Measurements from ENCODE around the gene FMNL2.
"Not testable (repeated sequence)": the region's sequence is repeated elsewhere in the genome, so short reads cannot be mapped to it uniquely, and the experiment has no call there.

The FMNL2 gene

DNA sequence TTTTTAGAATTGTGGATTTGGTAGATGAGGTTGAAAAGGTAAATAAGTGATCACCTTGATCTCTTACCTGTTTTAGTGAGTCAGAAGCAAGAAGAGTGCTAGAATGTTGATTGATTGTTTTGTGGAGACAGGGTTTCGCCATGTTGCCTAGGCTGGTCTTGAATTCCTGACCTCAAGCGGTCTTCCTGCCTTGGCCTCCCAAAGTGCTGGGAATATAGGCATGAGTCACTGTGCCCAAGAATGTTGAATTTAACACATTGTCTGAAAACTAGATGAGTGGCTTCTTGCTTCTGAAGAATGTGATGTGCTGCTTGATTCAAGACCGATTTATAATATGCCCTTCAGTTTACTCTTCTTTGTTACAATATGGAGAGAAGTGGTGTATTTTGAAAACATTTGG, 121.3 kb downstream of the FMNL2 start:
- no peak overlapping the region for H3K4me3 ChIP-seq
- H3K27ac ChIP-seq, result no peak overlapping the region

DNA sequence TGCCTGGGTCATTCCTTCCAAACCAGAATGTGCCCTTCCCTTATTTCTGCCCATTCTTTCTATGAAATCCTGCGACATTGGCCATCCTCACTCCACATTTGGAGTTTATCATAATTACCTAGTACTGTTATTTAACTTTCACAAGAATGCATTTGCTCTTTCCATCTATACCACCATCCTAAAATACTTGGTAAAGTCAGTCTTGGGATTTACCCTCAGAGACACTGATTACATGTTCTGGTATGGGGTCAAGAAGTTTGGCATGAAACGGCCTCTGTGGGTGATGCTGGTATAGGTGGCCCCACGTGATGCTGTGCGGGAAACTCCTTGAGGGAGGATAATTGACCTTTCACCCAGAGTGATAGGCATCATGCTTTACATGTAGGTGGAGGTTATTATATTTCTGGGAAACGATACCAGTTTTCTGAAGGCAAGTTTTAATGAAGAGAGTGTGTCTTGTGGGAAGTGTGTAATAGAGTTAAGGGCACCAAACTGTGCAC, 123.5 kb downstream of the FMNL2 start:
- Histone ChIP-seq H3K27ac (no peak overlapping the region), H3K4me3 (no peak overlapping the region)

DNA sequence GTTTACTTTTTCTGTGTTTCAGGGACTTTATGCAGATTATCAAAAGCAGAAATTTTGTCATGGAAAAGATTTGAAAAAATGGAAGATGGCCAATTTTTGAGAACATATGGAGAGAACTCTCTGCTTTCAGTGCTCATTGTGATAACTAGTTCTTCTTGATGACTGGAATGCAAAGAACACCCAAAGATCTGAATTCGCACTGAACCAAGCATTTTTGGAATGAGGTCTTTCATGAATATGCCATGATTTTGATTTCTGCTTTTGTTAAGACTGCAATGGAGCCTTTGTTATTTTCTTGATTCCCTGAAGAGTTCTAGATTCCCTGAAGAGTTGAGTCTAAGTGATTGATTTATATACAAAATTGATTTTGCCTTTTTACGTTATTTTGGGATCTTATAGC, 124.1 kb downstream of the FMNL2 start:
- Histone ChIP-seq H3K4me3 (no peak overlapping the region), H3K27ac (no peak overlapping the region)

DNA sequence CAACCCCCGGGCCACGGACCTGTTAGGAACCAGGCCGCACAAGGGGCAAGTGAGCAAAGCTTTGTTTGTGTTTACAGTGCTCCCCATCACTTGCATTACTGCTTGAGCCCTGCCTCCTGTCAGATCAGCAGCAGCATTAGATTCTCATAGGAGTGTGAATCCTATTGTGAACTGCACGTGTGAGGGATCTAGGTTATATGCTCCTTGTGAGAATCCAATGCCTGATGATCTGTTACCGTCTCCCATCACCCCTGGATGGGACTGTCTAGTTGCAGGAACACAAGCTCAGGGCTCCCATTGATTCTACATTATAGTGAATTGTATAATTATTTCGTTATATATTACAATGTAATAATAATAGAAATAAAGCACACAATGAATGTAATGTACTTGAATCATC, 125.6 kb downstream of the FMNL2 start:
- Histone ChIP-seq H3K27ac (no peak overlapping the region), H3K4me3 (no peak overlapping the region)

DNA sequence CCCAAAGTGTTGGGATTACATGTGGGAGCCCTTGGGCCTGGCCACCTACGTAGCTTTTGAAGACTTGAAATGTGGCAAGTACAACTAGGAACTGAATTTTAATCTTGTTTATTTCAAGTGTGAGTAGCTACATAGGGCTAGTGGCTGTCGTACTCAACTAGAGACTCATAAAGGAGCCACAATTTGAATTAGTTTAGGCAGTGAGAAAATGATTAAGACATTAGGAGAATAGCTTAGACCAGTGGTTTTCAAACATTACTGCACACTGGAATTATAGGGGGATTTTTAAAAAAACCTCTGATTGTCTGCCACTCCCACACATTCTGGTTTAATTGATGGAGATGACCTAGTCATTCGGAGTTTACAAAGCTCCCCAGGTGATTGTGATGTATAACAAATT, 127.1 kb downstream of the FMNL2 start:
- Histone ChIP-seq H3K27ac (peak overlapping the region in 1 of 21 experiments; percentile 28), H3K4me3 (no peak overlapping the region)

DNA sequence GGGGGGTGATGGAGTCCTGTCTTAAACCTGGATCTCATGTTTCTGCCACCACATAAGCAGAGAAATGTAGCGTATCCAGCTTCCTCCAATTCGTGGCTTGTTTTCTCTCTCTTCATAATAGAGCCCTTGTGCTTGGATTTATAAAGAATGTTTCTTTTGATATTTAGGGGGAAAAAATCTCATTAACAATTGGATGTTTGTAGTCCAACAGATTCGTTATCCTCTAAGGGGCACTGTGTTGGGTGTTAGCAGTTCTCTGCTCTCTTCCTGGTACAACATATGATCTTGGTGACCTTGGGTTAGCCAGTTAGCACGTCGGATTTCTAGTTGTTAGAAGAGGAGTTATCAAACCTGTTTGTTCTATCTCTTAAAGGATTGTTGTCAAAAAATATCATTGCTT, 127.8 kb downstream of the FMNL2 start:
- no peak overlapping the region for H3K4me3 ChIP-seq
- no peak overlapping the region for H3K27ac ChIP-seq

DNA sequence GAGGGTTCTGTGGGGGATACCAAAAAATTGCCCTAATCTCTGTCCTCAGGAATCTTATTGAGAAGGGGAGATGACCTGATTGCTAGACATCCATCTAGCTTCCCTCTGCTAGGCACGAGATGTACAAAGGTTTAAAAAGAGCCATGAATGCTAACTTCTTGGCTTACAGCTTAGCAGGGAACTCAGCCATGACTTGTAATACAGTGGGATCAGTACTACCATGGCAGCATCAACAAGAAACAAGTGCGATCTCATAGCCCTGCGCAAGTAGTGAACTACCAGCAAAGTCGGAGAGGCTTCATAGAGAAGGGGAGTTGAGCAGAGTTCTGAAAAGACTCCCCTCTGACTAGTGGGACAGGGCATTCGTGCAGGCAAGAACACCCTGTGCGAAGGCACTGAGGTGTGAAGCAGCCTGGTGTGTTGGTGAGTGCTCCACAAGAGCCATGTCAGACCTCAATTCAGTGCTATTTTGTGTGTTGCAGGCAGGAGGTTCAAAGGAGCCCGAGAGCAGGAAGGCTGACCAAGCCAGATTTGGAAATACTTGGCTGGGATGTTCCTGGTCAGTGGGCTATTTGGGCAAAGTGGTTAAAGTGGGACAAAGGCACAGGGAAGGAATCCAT, 130.0 kb downstream of the FMNL2 start:
- H3K4me3 ChIP-seq, result no peak overlapping the region

DNA sequence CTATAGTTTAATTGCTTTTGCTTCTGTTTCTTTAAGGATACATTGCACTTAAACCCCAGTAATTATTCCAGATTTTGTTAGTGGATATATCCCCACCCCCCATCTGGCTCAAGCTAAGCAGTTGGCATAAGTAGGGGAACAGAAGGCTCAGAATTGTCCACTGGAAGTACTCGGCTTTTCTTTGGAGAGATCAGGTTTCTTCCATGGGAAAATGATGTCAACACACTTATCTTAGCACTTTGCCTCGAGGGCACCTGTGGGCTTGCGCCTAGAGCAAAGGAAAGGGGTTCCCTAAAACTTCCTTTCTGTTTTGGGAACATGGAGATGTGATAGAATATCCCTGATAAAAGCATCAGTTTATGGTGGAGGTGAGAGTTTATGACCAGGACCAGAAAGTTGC, 130.6 kb downstream of the FMNL2 start:
- Histone ChIP-seq H3K4me3 (no peak overlapping the region), H3K27ac (peak overlapping the region in 1 of 21 experiments; percentile 58)

More for the DNA sequence above, 130.0 kb downstream of the FMNL2 start:
- no peak overlapping the region for H3K27ac ChIP-seq

DNA sequence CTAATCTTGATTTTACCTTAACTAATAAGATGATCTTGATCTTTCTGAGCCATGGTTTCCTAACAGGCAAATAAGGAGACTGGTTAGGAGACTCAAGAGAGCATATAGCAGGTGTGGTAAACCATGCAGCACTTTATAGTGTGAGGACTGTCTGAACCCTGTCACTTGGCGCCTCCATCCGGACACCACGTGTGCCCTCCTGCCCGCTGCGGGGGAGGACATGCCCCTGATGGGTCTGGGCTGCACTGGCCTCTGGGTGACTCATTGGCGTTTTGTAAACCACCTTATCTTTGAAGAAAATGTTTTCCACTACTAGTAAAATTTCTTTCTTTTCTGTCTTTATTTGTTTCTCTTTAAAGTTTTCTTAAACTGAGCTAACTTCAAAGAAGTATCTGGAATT, 131.1 kb downstream of the FMNL2 start:
- Histone ChIP-seq H3K27ac (peak overlapping the region in 3 of 21 experiments; percentile 7 to 58 (median 29)), H3K4me3 (no peak overlapping the region)

DNA sequence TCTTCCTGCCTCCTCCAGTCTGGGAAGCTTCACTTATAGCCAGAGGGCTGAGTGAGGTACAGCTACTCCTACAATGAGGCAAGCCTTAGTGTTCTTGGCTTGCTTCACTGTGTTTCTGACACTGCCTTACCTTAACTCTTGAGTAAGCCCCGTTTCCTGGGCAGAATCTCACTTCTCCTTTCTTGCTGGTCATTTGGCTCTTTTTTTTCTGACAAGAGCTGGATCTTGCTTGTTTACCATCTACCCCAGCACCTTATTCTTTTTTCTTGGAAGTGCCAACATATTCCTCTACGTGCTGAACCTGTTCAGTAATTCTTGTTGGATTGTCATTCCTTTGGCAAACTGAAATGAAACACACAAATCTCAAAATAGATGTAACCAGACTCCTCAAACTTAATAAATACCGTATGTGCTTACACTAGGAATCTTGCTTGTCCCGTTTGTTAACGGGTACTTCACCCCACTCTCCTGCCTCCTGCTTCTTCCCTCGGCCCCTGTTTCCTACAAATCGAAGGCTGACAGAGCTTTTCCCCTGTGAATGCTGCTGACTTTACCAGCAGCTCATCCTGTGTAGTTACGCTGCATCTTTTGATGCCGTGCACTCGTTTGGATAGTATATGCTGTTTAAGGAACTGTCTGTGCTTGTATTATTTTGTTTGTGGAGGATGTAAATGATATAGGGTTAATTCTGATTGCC, 132.2 kb downstream of the FMNL2 start:
- Histone ChIP-seq H3K4me3 (peak overlapping the region in 1 of 7 experiments; percentile 5), H3K27ac (peak overlapping the region in 12 of 21 experiments; percentile 4 to 59 (median 30))

DNA sequence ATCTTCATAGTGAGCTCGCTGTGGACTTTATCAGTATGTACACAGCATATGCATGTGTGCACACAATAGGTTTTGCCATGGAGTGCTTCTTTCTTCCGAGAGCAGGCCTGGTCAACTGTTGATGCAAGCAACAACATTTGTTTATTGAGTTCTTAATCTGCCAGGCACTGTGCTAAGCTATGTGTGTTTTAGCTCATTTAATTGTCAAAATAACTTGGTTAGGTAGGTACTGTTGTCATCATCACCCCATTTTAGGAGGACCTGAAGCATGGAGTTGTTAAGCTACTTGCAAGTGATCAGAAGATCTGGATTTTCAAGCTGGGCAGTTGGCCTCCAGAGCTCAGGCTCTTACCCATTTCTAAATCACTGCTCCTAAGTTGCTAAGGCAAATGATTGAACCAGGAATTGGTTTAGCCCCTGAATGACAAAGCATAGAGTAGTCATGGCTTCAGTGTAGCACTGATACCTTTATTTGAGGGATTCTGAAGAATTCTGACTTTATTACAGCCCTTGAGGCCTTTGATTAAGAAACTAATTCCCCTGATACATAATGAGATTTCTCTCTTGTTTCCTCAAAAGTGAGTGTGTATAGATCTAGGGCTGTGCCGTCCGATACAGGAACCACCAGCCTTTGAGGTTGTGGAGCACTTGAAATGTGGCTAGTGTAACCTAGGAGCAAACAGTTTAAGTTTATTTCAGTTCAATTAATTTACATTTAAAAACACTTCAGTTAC, 132.9 kb downstream of the FMNL2 start:
- Histone ChIP-seq H3K27ac (peak overlapping the region in 6 of 21 experiments; percentile 21 to 59 (median 34)), H3K4me3 (no peak overlapping the region)

DNA sequence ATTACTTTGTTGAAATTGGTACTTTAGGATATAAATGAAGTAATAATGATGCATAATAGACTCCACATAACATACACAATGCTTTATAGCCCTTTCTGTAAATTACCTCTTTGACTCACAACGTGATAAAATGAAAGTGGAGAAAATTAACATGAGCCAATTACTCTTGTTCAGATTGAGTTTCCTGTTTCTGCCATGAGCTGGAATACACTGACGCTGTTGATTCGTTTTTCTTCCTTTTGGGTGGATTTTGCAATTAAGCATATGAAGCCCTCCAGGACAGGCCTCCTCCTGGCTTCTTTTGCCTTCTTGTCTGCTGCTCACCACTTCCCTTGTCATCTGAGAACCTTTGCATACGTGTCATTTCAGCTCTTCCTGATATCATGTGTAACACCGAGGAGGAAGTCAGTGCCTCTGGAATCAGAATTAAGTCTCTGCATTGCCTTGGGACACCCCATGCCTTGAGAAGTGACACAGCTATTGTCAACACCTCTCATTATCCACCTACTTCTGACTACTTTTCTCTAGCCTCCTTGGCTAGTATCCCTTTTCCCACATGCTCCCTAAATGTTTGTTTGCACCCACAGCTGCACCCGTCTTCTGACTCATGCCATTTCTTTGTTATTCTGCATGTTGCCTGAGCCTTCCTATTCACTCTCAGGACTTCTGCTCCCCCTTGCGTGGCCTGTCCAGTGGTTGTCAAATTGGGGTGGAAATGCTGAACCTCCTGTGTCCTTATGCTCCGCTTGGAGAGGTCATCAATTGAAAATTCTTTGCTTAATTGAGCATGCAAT, 134.1 kb downstream of the FMNL2 start:
- H3K27ac ChIP-seq, result peak overlapping the region in 10 of 21 experiments; percentile 4 to 59 (median 26)

DNA sequence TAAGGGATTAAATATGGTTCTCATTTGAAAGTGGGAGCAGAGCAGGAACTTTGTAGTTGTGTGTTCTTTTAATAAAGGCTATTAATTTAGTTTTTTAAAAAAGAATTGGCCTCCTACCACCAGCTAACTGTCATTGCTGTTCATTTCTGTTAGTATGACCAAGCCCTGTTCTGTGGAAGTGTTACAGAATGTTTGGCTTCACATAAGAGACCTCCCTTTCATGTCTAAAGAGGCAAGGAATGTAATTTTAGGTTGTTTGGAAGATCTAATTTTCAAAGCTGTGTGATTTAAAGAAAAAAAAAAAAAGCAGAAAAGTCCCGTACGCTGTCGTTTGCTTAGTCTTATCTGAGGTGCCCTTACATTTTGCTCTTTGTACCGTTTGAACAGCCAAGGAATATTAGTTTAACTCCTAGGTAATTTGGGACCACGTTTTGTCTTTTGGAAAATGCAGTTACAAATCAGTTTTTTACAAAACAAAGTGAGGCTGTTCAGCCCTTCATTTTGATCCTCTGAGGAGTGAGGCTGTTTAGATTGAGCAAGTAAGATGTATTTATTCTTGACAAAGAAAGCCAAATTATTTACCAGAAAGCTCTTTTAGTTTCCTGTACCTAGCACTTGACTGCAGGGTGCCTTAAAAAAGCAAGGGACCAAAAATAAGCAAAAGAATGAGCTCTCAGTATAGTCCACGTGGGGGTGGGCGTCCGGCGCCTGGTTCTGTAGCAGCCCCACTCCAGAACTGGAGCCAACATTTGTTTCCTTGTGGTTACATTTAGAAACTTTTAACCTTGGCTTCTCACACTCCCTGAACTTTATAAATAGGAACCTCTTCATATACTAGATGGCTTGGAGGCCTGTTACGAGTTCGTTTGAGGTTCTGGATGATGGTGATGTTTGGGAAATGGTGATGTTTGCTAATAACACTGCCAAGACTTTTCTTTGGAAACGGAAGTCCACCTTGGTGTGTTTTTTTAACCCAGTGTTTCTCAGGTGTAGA, 136.2 kb downstream of the FMNL2 start:
- H3K4me3 ChIP-seq, result no peak overlapping the region
- H3K27ac ChIP-seq, result peak overlapping the region in 2 of 21 experiments; percentile 6 to 35

More for the DNA sequence above, 134.1 kb downstream of the FMNL2 start:
- no peak overlapping the region for H3K4me3 ChIP-seq

DNA sequence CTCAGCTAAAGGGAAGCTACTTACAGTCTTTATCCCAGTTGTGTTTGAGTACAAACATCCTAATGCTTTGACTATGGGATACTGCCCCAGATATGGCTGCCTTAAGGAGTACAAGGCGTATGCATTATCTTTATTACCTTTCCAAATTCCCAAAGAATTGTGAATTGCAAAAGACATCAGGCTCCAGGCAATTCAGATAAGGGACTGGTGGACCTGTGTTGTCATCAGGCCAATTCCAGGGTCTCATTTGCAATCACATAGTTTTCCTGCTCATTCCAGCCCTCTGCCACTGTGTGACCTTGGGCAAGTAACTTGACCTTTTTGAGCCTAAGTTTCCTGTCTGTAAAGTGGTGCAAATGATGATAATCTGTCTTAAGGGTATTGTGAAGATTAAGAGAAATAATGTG, 137.5 kb downstream of the FMNL2 start:
- Histone ChIP-seq H3K4me3 (no peak overlapping the region), H3K27ac (no peak overlapping the region)

DNA sequence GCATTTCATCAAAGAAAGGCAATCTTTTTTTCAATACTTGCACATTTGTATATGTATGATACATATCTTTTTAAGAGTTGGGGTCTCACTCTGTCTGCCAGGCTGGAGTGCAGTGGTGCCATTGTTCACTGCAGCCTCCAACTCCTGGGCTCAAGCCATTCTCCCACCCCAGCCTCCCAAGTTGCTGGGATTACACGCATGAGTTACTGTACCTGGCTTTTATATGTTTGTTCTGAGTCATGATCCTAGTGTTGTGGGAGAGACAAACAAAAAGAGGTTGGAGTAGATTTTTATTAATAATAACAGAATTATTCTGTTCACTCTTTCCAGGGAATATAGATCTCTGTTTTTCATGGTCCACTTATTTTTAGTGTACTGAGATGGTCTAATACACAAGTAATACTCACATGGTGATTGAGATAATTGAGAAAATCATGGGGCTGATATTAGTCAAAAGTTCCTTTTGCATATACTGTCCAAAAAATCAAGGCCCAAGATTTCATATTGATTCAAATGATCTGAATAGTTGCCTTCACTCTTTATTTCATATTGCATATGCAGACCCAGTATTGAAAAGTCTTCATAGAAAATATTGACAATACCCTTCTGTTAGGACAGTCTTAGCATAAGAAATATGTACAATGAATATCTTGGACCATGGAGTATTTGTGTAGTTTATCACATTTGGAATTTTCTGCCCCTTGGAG, 138.3 kb downstream of the FMNL2 start:
- Histone ChIP-seq H3K27ac (no peak overlapping the region), H3K4me3 (no peak overlapping the region)

DNA sequence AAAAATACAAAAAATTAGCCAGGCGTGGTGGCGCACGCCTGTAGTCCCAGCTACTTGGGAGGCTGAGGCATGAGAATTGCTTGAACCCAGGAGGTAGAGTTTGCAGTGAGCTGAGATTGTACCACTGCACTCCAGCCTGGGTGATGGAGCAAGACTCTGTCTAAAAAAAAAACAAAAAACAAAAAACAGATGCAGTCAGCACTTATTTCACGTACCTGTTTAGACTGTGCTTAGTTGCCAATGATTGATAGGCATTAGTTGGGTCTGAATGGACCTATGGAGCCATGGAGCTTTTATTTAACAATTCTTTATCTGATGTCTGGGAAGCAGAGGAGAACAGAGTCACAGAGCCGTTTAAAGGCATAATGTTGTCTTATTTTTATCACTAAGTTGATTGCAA, 139.5 kb downstream of the FMNL2 start:
- H3K4me3 ChIP-seq, H3K27ac ChIP-seq: not testable (repeated sequence)

DNA sequence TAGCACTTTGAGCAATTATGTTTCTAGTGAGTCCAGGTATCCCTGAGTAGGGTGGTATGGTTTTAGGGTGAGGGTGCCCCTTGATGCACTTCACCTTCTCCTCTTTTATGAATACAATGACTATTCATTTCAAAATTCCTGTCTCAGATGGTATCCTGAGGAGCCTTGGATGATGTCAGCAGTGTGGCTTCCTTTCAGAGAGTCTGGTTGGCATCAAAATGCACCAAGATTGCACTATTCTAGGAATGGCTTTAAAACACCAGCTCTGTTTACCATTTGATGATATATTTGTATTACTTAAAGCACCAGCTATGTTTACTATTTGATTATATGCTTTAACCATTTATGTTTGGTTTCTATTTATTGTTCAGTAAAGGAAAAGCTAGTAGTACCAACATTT, 141.0 kb downstream of the FMNL2 start:
- H3K27ac ChIP-seq, result no peak overlapping the region
- H3K4me3 ChIP-seq, result no peak overlapping the region
